GM21825 (cell line): Measurements from ENCODE around the gene LYZL6.

Source experiments
- ATAC-seq: cut with Tn5 transposase; IDR thresholded peaks from one replicate; pipeline ENCODE4 v1.9.1; 2021; ENCODE audit warnings: mild to moderate bottlenecking, moderate library complexity; ENCODE audit not compliant: unreplicated experiment

LYZL6 gene, protein sequence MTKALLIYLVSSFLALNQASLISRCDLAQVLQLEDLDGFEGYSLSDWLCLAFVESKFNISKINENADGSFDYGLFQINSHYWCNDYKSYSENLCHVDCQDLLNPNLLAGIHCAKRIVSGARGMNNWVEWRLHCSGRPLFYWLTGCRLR

DNA sequence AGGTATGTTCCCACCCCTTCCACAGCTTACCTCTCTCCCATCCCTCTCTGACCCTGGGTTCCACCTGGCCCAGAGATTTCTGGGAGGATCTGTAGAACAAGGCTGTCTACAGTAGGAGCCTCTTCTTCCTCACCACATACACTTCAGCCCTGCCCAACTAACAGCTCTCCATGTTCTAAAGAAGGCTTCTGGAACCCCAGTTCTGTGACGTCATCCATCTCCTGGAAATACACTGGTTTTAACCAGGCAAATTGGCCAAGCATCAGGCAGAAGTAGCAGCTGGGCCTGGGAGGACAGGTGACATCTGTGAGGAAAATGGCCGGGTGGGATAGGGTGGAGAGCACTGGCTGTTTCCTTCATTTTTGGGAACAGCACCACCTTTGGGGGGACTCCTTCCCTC lies at the start of gene LYZL6:
LYZL6 (minus strand) TSS at position 177 of the 400 bp plus-strand sequence. CDS start 4,357 bp downstream, outside the sequence.
- ATAC-seq: no peak

DNA sequence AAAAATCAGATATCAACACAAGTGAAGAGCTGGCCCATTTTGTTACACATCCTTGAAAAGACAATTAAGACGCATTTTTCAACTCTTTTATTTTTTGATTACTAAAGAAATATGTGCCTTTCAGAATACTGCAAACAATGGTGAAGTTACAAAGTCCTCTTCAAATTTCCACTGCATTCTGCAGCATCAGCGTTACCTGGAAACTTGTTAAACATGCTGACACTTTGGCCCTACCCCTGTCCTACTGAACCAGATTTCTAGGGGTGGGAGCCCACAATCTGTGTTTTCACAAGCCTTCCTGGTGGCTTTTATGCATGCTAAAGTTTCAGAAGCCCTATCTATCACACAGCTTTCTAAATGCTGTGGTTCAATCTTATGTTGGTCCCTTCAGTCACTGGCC lies 47.6 kb upstream of the LYZL6 start:
- ATAC-seq: no peak

DNA sequence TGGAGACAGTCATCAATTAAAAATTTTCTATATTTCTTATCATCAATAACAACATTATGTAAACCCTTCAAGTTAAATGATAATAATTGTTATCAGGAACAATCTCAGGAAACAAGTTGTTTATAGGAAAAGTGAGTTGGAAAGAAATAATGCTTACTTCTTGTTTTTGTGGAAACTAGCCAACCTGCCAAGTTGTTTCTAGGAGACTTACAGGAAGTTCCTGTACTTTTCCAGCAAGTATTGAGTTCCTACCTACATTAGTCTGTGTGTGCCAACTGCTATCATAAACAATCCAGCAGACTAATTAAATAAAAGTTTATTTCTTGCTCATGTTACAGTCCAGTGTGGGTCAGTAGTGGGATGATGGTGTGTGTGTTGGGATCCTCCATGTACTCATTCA lies 44.7 kb upstream of the LYZL6 start:
- no peak for ATAC-seq

DNA sequence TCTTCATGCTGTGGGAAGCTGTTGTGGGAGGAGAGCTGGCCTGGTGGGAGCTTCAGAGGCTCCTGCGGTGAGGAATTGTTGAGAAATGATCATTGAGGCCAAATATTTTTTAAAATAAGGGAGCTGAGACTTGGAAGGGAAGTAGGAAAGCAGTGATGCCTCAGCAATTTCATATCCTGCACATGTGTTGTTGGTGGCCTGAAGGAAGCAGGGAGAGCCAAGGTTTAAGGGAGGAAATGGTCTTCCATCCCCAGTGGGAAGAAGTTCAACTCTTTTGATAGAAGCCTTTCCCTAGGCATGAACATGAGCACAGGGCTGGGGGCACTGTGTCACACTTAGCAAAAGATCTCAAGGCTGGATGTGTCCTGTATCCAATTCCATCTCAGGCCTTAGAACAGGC lies 43.1 kb upstream of the LYZL6 start, which contains the start of gene CCL14:
CCL14 (minus strand) TSS at position 87 of the 400 bp plus-strand sequence; CDS start at position 7, 80 bp downstream.
- ATAC-seq: no peak

DNA sequence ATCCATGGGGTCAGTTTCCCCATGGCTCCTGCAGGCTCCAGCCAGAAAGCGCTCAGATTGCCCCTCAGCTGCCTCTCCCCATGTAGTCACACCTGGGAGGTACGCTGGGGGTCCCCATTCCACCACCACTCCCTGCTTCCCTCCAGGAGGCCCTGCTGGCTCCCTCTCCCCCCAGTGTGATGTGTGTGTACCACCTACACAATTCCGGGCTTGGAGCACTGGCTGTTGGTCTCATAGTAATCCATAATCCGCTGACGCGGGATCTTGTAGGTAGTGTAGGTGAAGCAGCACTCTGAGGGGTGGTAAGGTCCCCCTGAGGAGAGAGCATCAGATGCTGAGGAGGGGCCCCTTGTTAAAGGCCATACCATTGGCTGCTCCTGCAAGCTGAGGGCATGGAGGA lies 40.6 kb upstream of the LYZL6 start:
- ATAC-seq: no peak

DNA sequence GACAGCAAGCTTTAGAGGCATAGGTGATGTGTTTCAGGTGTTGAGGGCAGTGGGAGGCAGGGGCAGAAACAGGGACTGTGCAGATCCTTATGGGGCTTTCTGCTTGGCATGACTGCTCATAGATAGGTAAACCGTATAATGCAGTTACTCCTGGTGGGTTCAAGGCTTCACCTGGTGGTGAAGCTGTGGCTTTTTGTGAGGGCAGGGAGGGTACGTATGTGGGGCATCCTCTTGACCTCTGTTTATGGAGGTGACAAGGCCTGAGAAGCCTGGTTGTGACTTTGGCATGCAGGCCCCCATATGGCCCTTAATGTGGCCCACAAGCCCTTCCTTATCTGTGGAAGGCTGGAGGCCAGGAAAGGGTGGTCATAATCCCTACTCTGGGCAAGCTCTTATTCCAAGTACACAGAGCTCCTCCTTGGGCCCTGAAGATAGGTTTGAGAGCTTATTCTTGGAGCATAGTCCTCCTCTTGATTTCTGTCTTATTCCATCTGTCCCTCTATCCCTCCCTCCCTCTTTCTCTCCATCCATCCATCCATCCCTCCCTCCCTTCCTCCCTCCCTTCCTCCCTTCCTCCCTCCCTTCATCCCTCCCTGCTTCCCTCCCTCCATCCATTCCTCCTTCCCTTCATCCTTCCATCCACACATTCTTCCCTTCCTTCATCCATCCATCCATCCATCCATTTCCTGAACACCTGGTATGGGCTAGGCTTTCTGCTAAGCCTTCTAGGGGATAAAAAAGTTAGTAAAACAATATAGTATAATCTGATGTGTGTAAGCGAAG lies 39.1 kb upstream of the LYZL6 start:
- ATAC-seq: no peak

DNA sequence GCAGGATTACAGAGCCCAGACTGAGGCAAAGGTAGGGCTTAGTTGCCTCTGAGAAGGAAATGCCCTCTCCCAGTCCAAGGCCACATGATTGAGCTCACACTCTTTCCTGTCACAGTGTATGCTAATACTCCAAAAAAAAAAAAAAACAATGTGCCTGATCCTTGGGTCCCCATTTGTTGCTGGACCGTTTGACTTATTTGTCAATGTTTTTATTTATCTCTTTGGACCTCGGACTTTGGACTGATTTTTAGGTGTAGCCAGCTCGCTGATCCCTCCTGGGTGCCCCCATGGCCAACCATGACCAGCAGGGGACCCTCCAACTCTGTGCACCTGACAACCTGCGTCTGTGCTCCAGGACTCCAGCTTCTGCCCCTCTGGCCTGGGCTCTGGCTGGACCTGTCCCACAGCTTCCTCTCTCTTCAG lies 38.4 kb upstream of the LYZL6 start:
- ATAC-seq: no peak

DNA sequence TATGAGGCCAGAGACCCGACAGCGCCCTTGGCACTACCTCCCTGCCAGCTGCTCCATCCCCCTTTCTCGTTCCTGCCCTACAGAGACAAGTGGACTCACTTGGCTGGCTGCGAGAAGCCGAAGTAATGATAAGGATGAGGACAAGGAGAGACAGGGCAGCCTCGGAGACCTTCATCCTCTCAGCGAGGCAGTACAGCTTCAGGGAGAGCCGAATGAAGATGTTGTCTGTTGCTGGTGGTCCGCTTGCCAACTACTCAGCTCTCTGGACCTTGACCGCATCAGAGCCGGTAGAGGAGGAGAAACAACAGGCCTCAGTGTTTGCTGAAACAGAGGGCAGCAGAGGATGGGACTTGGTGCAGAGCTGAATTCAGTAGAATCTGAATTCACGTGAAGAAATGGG lies 37.7 kb upstream of the LYZL6 start, which contains the start of gene CCL16:
CCL16 (minus strand) TSS at position 252 of the 400 bp plus-strand sequence; CDS start at position 175, 77 bp downstream.
- no peak for ATAC-seq

DNA sequence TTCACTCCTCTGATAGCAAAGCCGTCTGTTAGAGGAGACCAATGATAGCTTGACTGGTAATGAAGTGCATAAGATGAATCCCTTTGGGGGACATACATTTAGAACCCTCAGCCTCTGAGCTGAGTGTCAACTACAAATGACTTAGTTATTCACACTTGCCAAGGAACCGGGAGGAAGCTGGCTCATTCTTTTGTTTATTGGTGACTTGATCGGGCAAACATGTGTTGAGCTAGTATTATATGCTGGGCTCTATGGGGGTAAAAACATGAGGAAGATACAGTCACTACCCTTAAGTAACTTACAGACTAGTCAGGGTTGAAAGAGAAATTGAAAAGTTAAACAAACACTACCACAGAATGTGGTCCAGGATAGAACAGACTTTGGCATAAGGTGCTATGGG lies 34.8 kb upstream of the LYZL6 start:
- no peak for ATAC-seq

DNA sequence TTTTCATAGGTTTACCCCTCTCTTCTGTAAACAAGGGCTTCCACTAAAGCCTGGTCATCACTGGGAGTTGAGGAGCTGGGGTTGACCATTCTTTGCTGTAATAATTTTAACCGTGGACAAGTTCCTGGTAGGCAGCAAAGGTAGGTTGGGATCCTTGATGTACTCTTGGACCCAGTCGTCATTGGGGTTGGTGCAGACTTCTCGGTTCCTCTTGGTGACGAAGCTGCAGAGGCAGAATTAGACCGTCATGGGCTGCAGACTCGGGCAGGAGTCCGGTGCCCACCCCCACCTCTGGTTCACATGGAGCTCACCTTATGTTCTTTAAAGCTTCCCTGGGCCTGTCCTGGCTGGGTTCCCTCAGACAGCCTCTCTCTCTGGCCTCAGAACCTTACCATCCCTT lies 34.0 kb upstream of the LYZL6 start:
- ATAC-seq: no peak

DNA sequence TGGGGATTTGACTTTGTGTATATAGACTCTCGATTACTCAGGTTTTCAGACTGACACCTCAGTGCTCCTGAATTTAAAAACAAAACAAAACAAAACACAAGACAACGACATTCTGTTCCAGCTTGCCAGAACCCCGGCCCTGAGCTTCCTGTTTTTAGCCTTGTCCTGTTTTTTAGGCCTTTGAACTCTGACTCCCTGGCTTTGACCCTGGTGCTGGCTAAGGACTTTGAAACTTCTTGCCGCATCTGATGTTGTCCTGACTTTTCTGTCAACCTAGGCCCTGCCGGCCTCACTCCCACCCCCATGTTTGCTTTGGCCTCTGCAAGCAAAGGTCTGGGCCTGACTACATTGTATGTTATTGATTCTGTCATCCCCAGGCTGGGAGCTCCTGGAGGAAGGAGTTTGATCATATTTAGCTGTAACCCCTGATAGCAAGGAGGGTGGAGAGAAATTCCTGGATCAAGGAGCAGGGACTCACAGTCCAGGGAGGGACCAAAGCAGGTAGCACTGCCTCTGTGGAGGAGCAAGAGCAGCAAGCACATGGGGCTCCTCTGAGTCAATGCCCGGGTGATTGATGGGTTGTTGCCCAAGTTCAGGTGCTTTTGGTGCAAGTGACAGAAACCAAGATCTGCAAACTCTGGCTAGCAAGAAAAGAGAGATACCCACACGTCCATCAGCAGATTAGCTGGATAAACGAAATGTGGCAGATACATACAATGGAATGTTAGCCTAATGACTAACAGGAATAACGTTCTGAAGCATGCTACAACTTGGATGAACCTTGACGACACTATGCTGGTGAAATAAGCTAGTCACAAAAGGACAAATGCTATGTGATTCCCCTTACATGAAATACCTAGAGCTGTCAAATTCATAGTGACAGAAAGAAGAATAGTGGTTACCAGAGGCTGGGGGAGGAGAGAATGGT lies 30.1 kb upstream of the LYZL6 start:
- ATAC-seq: no peak

DNA sequence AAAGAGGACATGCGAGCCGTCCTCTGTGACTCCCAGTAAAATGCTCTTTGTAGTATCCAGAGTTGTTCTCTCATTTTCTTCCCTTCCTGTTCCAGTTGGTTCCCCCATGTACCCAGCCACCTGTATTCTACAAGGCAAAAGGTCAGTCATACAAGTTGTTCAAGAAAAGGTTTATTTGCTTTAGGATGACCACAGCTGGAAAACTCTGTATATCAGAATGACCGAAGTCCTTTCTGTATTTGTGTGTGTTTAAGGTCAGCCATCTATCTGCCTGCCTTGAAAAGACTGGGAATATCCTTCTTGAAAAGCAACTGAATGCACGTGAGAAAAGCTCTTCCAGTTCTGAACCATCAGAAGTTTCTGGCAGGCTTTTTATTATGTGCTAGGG lies 29.4 kb upstream of the LYZL6 start:
- ATAC-seq: no peak

DNA sequence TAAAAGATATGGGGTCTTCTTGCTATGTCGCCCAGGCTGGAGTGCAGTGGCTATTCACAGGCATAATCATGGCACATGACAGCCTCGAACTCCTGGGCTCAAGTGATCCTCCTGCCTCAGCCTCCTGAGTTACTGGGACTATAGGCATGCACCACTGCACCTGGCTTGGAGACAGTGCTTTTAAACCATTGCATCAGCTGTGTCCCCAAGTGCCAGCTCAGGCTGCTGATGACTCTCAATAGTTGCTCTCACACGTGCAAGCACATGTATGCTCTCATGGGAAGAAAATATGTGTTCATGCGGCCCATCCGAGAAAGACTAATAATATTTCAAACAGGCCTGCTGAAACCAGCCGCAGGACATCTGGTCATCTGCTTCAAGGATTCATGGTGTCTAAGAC lies 29.0 kb upstream of the LYZL6 start:
- ATAC-seq: no peak

DNA sequence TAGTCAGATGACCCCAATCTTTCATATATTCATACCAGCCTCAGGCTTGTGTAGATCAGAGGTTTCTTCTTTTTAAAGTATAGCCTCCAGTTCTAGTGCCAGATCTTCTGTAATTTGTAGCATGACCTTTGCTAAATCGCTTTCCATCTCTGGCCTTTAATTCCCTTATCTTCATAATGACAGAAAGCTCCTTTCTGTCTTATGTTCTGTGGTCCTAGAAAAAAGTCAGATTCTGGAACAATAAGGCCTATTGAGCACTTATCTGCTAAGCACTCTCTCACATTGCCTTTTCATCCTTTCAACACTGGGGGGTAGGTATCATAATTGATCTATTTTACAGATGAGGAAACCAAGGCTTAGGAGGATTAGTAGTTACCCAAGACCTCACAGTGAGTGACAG lies 28.6 kb upstream of the LYZL6 start:
- no peak for ATAC-seq

DNA sequence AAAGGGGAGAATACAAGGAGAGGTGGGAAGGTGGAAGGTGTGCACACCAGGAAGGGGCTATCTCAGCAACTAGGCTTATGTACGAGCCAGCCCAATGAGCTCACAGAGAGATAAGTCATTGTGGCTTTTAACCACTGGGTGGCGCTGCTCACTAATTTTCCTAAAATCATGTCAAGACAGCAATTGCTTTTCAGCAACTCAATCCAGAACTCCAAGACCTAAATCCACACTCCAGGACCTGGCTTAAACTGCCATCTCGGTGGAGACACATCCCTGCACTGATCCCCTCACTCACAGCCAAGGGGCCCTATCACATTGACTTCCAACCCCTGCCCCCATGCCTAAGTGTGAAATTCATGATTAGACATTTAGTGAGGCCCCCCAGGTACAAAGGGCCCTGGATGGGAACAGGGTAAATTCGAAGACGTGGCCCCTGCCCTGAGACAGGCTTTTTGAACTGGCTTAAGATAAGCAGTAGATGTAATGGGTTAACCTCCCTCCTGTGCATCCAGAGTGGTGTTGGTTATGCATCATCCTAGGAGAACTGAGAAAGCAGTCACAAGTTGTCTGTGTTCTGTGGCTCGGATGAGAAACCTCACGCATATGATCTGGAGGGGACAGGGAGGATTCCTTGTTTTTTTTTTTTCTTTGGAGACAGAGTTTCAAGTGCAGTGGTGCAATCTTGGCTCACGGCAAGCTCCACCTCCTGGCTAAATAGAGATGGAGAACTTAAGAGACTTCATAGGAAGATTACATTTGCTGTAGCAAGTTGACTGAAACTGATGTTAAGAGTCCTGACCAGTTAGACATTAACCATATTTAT lies 26.3 kb upstream of the LYZL6 start:
- ATAC-seq: no peak

DNA sequence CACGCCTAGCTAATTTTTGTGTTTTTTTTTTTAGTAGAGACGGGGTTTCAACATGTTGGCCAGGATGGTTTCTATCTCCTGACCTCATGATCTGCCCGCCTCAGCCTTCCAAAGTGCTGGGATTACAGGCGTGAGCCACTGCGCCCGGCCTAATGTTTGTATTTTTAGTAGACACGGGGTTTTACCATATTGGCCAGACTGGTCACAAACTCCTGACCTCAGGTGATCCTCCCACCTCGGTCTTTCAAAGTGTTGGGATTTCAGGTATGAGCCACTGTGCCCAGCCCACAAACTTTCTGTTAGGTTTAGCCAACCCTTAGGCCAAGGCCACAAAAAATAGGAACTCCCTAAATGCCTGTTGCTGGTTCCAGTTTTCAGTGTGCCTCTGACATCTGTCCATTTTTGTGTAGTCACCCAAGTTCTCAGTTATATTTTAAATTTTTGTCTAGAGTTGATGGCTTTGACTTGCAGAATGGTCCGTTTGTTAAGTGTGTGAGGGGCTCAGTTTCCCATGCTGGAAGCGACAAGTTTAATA lies 25.1 kb upstream of the LYZL6 start:
- ATAC-seq: no peak

DNA sequence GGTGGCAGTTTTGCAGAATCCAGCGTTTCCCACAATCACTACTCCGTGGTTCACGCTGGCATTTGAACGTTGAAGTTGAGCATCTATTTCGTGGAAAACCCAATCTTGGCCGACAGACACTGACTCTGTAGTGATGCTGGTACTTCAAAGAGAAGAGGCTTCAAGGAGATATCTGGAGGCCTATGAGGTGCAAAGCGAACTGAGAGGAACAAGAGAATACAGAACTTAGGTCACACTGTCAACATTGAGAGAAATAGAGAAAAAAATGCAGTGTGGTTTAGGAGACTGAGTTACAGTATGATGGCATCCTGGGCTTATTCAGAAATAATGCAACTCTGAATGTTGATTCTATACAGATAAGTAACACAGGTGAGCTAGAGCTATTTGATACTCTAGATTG lies 21.8 kb upstream of the LYZL6 start:
- ATAC-seq: no peak

DNA sequence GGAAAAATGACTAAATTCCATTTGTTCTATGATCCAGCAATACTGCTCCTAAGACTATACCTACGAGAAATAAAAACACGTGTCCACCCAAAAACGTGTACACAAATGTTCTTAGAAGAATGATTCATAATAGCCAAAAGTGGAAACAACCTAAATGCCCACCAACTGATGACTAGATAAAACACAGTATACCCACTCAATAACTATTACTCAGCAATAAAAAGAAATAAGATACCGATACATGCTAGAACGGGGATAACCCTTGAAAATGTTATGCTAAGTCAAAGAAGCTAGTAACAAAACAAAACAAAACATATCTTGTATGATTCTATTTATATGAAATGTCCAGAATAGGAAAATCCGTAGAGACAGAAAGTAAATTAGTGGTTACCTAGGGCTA lies 20.1 kb upstream of the LYZL6 start:
- ATAC-seq: no peak

DNA sequence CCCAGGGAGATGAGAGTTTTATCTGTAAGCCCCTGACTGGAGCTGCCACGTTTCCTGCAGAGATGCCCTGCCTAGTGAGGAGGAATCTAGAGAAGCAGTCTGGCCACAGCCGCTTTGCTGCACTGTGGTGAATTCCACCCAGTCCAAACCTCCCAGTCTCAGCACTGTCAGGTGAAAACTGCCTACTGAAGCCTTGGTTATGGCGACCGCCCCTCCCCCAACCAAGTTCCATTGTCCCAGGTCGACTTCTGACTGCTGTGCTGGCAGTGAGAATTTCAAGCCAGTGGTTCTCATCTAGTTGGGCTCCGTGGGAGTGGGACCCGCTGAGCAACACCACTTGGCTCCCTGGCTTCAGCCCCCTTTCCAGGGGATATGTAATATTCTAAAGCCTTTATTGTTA lies 10.2 kb upstream of the LYZL6 start:
- ATAC-seq: no peak

DNA sequence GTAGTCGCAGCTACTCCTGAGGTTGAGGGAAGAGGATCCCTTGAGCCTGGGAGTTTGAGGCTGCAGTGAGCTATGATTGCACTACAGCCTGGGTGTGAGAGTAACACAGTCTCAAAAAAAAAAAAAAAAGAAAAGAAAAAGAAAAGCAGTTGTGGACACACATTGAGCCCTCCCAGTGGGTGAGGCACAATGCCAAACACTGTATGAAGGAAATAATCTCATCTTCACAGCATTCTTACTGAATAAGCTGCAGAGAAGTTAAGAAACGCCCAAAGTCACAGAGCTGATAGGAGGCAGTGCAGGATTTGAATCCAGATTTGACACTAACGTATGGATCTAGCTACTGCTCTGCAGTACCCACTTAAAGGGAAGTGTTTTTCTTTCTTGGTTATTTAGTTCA lies 5.9 kb upstream of the LYZL6 start:
- ATAC-seq: no peak
